NCI-H187 treated with DMSO at 0.1 percent for 48 hours (cell line): ENCODE measurements around the gene LAGE3.

ENCODE experiments used
- DNase-seq: peaks from one replicate; lab custom pipeline; 2025; lab: John Stamatoyannopoulos, UW

LAGE3 gene

DNA sequence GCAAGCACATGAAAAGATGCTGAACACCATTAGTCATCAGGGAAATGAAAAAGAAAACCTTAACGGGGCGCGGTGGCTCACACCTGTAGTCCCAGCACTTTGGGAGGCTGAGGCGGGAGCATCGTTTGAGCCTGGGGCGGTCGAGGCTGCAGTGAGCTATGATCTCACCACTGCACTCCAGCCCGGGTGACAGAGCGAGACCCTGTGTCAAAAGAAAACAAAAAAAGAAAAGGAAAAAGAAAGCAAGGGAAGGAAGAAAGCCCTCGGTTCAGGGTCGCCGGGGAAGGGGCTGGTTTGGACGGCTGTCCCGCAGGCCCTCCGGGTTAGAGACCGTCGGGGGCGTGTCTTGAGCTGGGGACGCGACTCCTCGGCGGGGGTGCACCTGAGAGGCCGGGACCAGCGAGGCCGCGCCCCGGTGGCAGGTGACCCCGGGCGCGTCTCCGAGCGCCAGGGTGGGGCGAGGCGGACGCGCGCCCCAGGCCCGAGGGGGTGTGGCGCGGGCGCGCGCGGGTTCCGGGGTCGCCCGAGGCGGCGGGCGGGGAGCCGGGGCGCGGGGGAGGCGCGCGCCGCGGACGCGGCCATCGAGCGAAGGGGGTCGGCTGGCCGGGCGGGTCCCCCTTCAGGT lies 21.5 kb downstream of the LAGE3 start:
- DNase-seq, result no peak

- DNase-seq, result no peak
Observed at GRCh38 chrX:154452823-154453222, 26.3 kb downstream of the LAGE3 start.

GRCh38 chrX:154450312-154450711 lies 28.8 kb downstream of the LAGE3 start:
- DNase-seq, result no peak

DNA sequence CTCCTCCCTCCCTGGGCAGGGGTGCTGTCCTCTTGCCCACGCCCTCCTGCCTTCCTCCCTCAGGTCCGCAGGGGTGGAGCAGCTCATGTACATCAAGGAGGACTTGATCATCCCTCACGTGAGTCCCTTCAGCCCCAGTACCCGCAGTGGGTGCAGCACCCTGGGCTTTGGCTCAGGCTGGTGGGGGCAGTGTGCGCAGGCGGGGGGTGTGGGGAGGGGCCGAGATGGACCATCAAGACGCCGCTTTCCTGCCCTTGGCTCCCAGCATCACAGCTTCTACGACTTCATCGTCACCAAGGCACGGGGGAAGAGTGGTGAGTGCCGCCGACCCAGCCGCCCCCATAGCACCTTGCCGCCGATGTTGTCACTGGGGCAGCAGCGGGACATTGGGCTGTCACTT lies 29.5 kb downstream of the LAGE3 start:
- DNase-seq, result no peak

- DNase-seq, result no peak
Observed at GRCh38 chrX:154448484-154448883, 30.6 kb downstream of the LAGE3 start.

DNA sequence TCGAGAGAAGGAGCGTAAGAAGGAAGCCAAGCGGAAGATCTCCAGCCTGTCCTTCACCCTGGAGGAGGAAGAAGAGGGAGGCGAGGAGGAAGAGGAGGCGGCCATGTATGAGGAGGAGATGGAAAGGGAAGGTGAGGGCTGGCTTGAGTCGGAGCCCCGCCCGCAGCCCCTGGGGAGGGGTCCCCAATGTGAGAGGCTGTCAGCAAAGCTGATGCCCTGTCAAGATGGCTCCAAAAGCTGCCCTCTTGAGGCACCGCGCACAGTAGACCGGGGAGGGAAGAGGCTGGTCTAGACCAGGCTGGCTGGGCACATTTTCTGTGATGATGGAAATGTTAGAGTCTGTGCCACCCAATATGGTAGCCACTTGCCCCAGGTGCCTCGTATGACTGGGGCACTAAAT lies 32.7 kb downstream of the LAGE3 start:
- DNase-seq, result no peak

DNA sequence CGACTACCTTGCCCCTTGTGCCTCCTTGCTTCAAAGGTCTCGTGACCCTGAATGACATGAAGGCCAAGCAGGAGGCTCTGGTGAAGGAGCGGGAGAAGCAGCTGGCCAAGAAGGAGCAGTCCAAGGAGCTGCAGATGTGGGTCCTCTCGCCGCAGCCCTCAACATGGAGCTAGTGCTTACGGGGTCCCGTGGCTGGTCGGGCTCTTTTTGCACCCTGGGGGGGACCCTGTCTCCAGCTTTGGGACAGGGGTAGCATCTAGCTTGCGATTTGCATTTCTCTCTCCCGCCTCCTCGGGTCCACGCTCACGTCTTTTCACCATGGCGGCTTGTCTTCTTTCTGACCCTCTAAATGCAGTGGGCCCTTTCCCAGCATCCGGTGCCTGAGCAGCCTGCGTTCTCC lies 33.3 kb downstream of the LAGE3 start:
- no peak for DNase-seq

DNA sequence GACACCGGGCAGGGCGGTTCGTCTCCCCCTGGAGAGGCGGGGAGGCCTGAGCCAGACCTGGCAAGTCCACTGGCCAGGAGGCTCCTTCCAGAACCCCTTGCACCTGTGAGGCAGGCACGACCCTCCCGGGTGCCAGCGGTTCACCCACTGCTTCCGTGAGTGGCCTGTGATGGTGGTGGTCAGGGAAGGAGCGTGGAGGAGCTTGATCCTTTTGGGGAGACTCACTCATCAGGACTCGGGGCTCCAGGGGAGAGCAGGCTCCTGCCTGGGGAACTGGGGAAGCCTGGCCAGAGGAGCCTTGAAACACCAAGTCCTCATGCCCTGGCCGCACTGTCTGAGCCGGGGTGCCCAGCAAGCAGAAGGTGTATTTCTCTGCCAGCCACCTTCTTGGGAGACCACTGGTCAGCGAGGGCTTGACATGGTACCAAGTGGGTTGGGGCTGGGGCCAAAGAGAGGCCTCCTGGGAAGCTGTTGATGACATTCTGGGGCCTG lies 34.3 kb downstream of the LAGE3 start:
- DNase-seq, result no peak

GRCh38 chrX:154443992-154444754 lies 34.9 kb downstream of the LAGE3 start, which contains the start of gene FAM50A:
FAM50A (plus strand) TSS chrX:154444141; CDS start chrX:154444236, 95 bp downstream.
- no peak for DNase-seq

GRCh38 chrX:154443479-154443910 lies 35.6 kb downstream of the LAGE3 start:
- DNase-seq, result no peak

DNA sequence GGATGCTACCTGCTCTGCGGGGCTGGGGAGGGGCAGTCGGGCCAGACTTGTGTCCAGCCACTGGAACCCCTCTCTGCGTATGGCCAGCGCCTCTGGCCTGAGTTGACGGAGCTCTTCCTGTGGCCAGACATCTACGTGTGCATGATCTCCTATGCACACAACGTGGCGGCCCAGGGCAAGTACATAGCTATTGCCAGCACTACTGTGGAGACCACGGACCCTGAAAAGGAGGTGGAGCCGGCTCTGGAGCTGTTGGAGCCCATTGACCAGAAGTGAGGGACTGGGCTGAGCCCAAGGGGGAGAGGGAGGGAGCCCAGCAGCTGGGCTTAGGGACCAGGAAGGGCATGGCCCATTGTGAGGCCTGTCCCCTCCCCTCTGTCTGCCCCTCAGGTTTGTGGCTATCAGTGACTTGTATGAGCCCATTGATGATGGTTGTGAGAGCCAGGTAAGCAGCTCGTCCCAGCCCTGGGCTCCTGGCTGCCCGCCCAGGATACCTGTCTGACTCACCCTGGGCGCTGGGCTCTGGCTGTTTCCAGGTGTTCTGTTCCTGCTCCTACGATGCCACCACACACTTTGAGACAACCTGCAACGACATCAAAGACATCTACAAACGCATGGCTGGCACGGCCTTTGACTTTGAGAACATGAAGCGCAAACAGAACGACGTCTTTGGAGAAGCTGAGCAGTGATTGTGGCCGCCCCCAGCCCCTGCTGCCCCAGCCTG lies 36.9 kb downstream of the LAGE3 start:
- no peak for DNase-seq

GRCh38 chrX:154441564-154441963 lies 37.5 kb downstream of the LAGE3 start:
- no peak for DNase-seq

DNA sequence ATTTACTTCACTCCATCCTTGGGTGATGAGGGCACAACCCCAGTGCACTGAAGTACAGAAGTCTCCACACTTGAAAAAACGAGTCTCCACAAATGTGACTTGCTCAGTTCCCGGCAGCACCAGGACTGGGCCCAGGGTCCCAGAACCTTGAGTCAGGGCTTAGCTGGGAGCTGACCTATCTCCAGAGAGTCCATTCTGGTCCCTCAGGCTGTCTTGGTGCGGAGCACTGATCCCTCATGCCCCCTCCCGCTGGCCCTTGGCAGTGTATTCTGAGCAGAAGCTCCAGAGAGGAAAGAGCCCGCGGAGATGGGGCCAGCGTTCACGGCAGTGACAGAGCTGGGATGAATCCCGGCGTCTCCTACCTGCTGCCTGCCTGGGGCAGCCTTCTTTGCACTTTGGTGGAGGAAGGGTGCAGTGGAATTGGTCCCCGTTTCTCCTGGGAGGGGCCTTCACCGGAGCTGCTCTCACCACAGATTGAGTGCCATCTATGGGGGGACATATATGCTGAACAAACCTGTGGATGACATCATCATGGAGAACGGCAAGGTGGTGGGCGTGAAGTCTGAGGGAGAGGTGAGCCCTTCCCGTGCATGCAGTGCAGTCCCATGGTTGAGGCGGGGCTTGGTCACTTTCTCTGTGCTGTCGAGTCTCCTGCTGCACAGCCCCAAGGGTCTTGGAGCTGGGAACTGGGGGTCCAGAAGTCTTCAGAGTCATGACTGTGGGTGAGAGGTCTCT lies 38.3 kb downstream of the LAGE3 start:
- no peak for DNase-seq

DNA sequence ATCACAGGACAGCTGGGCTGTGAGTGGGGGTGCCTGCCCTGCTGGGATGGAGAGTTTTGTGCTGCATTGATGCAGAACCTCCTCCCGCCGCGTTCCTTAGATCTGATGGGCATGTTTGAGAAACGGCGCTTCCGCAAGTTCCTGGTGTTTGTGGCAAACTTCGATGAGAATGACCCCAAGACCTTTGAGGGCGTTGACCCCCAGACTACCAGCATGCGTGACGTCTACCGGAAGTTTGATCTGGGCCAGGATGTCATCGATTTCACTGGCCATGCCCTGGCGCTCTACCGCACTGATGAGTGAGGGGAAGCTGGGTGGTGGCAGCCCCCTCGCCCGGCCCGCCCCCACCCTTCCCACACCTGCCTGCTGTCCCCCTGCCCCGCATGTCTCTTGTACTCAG lies 39.2 kb downstream of the LAGE3 start:
- DNase-seq, result no peak

DNA sequence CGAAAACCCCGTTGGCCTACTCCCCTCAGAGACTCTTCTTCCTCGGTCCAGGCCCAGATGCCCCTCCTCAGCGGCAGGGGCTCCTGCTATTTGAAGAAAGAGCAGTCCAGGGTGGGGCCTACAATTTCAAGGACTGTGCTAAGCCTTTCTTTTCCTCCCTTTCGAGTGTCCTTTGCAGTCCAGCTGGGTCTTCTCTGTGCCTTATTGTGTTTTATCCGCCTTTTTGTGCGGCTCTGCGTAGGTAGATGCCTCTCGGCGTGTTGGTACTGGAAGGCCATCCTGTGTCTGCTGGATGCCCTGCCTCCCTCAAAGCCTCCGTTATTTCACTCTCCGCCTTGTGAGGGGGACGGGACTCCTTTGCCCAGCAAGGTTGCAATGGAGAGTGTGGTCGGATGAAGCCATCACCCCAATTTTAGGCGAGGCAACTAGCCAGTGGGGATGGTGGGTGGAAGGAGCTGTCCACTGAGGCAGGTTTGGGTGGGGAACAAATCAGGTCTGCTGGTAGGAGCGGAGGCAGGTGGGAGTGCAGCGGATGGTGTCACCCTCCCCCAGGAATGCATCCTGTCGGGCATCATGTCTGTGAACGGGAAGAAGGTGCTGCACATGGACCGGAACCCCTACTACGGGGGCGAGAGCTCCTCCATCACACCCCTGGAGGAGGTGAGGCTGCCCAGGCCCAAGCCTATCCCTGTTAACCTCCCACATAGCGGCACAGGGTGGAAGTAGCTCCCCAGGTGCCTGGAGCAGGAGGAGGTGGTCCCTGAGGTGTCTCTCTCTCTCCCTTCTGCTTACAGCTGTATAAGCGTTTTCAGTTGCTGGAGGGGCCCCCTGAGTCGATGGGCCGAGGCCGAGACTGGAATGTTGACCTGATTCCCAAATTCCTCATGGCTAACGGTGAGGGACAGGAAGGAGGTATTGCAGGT lies 40.8 kb downstream of the LAGE3 start:
- DNase-seq, result no peak

GRCh38 chrX:154436983-154437752 lies 41.9 kb downstream of the LAGE3 start, which contains the start of gene GDI1:
GDI1 (plus strand) TSS chrX:154437154; CDS start chrX:154437255, 101 bp downstream.
- no peak for DNase-seq

DNA sequence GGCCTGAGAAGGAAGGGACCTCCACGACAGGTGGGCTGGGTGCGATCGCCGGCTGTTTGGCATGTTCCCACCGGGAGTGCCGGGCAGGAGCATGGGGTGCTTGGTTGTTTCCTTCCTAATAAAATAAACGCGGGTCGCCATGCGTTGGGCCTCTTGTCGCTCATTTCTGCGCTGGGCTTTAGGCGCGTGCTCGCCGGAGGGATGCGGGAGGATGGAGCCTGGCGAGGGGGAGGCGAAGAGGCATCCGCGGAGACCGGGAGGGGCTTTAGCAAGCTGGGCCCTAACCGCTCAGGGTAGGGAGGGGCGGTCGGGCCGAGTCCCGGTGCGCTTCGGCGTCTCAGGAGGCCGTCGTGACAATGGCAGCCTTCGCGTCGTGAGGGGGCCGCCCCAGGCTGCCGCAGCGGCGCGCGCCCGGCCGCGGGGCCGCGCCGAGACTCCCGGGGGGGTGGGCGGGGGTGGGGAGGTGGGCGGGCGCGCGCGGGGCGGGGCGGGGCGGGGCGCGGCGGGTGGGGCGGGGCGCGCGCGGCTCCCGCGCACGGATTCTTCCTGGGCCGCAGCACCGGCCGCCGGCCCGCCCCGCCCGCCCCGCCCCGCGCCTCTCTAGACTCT lies 42.6 kb downstream of the LAGE3 start:
- no peak for DNase-seq

GRCh38 chrX:154435171-154435733 lies 43.8 kb downstream of the LAGE3 start:
- no peak for DNase-seq
